ENCODE measurements around the gene AZIN2.

The AZIN2 gene

GRCh38 chr1:33150522-33150921 lies 69.6 kb downstream of the AZIN2 start:
- no peak for DNase-seq (ENCODE audit: insufficient read length)
- TF ChIP-seq TAF1 (IDR thresholded peaks at IDR 0.05; ENCODE audit: borderline replicate concordance, low read depth, low read length) (no peak), POLR2A (IDR thresholded peaks at IDR 0.05; ENCODE audit: low read depth, low read length) (no peak)
- FAIRE-seq = no peak

- no peak for FAIRE-seq
- TF ChIP-seq POLR2A (IDR thresholded peaks at IDR 0.05; ENCODE audit: low read depth, low read length) (no peak), POLR2AphosphoS5 (IDR thresholded peaks at IDR 0.05; ENCODE audit: low read depth, low read length) (no peak), TAF1 (IDR thresholded peaks at IDR 0.05; ENCODE audit: borderline replicate concordance, low read depth, low read length) (no peak)
- no peak for DNase-seq (ENCODE audit: insufficient read length)
Observed at GRCh38 chr1:33151116-33151515, 70.2 kb downstream of the AZIN2 start.

- DNase-seq (ENCODE audit: insufficient read length) (no peak), FAIRE-seq (no peak)
- TF ChIP-seq POLR2AphosphoS5 (IDR thresholded peaks at IDR 0.05; ENCODE audit: low read depth, low read length) = no peak
- TF ChIP-seq TAF1 (IDR thresholded peaks at IDR 0.05; ENCODE audit: borderline replicate concordance, low read depth, low read length) = no peak
- no peak for TF ChIP-seq POLR2A (IDR thresholded peaks at IDR 0.05; ENCODE audit: low read depth, low read length)
Observed at GRCh38 chr1:33152685-33153432, 71.9 kb downstream of the AZIN2 start.

- FAIRE-seq = peak; percentile 5
- no peak for DNase-seq (ENCODE audit: insufficient read length)
- TF ChIP-seq POLR2AphosphoS5 (IDR thresholded peaks at IDR 0.05; ENCODE audit: low read depth, low read length) (no peak), TAF1 (IDR thresholded peaks at IDR 0.05; ENCODE audit: borderline replicate concordance, low read depth, low read length) (no peak), POLR2A (IDR thresholded peaks at IDR 0.05; ENCODE audit: low read depth, low read length) (no peak)
Observed at GRCh38 chr1:33153650-33154049, 72.7 kb downstream of the AZIN2 start.

GRCh38 chr1:33155877-33156538 lies 75.1 kb downstream of the AZIN2 start:
- DNase-seq (ENCODE audit: insufficient read length) (no peak), FAIRE-seq (no peak)
- TF ChIP-seq POLR2A (IDR thresholded peaks at IDR 0.05; ENCODE audit: low read depth, low read length) = no peak
- no peak for TF ChIP-seq TAF1 (IDR thresholded peaks at IDR 0.05; ENCODE audit: borderline replicate concordance, low read depth, low read length)
- no peak for TF ChIP-seq POLR2AphosphoS5 (IDR thresholded peaks at IDR 0.05; ENCODE audit: low read depth, low read length)

GRCh38 chr1:33157131-33157530 lies 76.2 kb downstream of the AZIN2 start:
- no peak for DNase-seq (ENCODE audit: insufficient read length)
- TF ChIP-seq TAF1 (IDR thresholded peaks at IDR 0.05; ENCODE audit: borderline replicate concordance, low read depth, low read length) = no peak
- TF ChIP-seq POLR2AphosphoS5 (IDR thresholded peaks at IDR 0.05; ENCODE audit: low read depth, low read length) = no peak
- TF ChIP-seq POLR2A (IDR thresholded peaks at IDR 0.05; ENCODE audit: low read depth, low read length) = no peak
- FAIRE-seq = no peak

- no peak for TF ChIP-seq POLR2A (IDR thresholded peaks at IDR 0.05; ENCODE audit: low read depth, low read length)
- no peak for TF ChIP-seq POLR2AphosphoS5 (IDR thresholded peaks at IDR 0.05; ENCODE audit: low read depth, low read length)
- TF ChIP-seq TAF1 (IDR thresholded peaks at IDR 0.05; ENCODE audit: borderline replicate concordance, low read depth, low read length) = no peak
- DNase-seq (ENCODE audit: insufficient read length) = no peak
- FAIRE-seq = no peak
Observed at GRCh38 chr1:33158366-33158765, 77.4 kb downstream of the AZIN2 start.

GRCh38 chr1:33159577-33159976 lies 78.6 kb downstream of the AZIN2 start:
- DNase-seq (ENCODE audit: insufficient read length) (no peak), FAIRE-seq (no peak)
- no peak for TF ChIP-seq POLR2A (IDR thresholded peaks at IDR 0.05; ENCODE audit: low read depth, low read length)
- TF ChIP-seq POLR2AphosphoS5 (IDR thresholded peaks at IDR 0.05; ENCODE audit: low read depth, low read length) = no peak
- TF ChIP-seq TAF1 (IDR thresholded peaks at IDR 0.05; ENCODE audit: borderline replicate concordance, low read depth, low read length) = no peak

GRCh38 chr1:33161061-33161681 lies 80.2 kb downstream of the AZIN2 start:
- FAIRE-seq = no peak
- TF ChIP-seq TAF1 (IDR thresholded peaks at IDR 0.05; ENCODE audit: borderline replicate concordance, low read depth, low read length) = no peak
- TF ChIP-seq POLR2AphosphoS5 (IDR thresholded peaks at IDR 0.05; ENCODE audit: low read depth, low read length) = no peak
- no peak for TF ChIP-seq POLR2A (IDR thresholded peaks at IDR 0.05; ENCODE audit: low read depth, low read length)
- no peak for DNase-seq (ENCODE audit: insufficient read length)

GRCh38 chr1:33162141-33162540 lies 81.2 kb downstream of the AZIN2 start:
- DNase-seq (ENCODE audit: insufficient read length) = no peak
- FAIRE-seq = no peak
- TF ChIP-seq POLR2A (IDR thresholded peaks at IDR 0.05; ENCODE audit: low read depth, low read length) (no peak), TAF1 (IDR thresholded peaks at IDR 0.05; ENCODE audit: borderline replicate concordance, low read depth, low read length) (no peak)

- FAIRE-seq = no peak
- no peak for DNase-seq (ENCODE audit: insufficient read length)
- TF ChIP-seq TAF1 (IDR thresholded peaks at IDR 0.05; ENCODE audit: borderline replicate concordance, low read depth, low read length) = no peak
- TF ChIP-seq POLR2A (IDR thresholded peaks at IDR 0.05; ENCODE audit: low read depth, low read length) = no peak
- no peak for TF ChIP-seq POLR2AphosphoS5 (IDR thresholded peaks at IDR 0.05; ENCODE audit: low read depth, low read length)
Observed at GRCh38 chr1:33163621-33164519, 82.9 kb downstream of the AZIN2 start.
